Upper lobe of left lung (tissue), 4 donors: ENCODE data around the gene GRID1.

Experiments used
- CTCF ChIP-seq, 6 experiments: fragments of 450-650 bp in 4 of 6; fragments of 200-600 bp in 2 of 6; sonication (generic) in 2 of 6; IDR thresholded peaks; one replicate each; pipeline ENCODE4 v1.5.1; 2016 to 2019; ENCODE audit warnings: antibody characterized with exemption in 6 of 6
- POLR2A ChIP-seq, 4 donors: fragments of 450-650 bp; IDR thresholded peaks; one replicate each; pipeline ENCODE4 v1.5.1; 2016 to 2017; ENCODE audit warnings: antibody characterized with exemption in 4 of 4, mild to moderate bottlenecking in 2 of 4

GRCh38 chr10:86018735-86019058, 347.9 kb downstream of the GRID1 start:
- no peak for TF ChIP-seq CTCF (IDR thresholded peaks at IDR 0.05)
- TF ChIP-seq POLR2A (IDR thresholded peaks at IDR 0.05): no peak
